Measurements from ENCODE around the gene LHB.

GRCh38 chr19:48970139-48970766 lies 46.6 kb downstream of the LHB start:
- TF ChIP-seq CTCF (optimal IDR thresholded peaks at IDR 0.05 in 1 of 3, IDR thresholded peaks at IDR 0.05 in 1 of 3, conservative IDR thresholded peaks at IDR 0.05 in 1 of 3; ENCODE audit: extremely low read depth in 1 of 3, insufficient read depth in 2 of 3, low read length in 3 of 3) (no peak), EZH2 (IDR thresholded peaks at IDR 0.05; ENCODE audit: low read length) (no peak)

Measured in keratinocyte (primary cell).